Ishikawa (cell line): ENCODE results near the gene CRTC3.

ENCODE experiments used
- CEBPB ChIP-seq: IDR thresholded peaks from 2 replicates; pipeline ENCODE4 v1.6.1; 2012
- CREB1 ChIP-seq: IDR thresholded peaks from 2 replicates; pipeline ENCODE4 v1.6.1; 2012; ENCODE audit warnings: low read depth
- EGR1 ChIP-seq: IDR thresholded peaks from 2 replicates; pipeline ENCODE4 v1.6.1; 2012
- EP300 ChIP-seq: IDR thresholded peaks from 2 replicates; pipeline ENCODE4 v1.6.1; 2012; ENCODE audit warnings: borderline replicate concordance
- FOXM1 ChIP-seq: IDR thresholded peaks from 2 replicates; pipeline ENCODE4 v1.6.1; 2012; ENCODE audit warnings: low read depth, borderline replicate concordance
- NFIC ChIP-seq: IDR thresholded peaks from 2 replicates; pipeline ENCODE4 v1.6.1; 2012
- RAD21 ChIP-seq: IDR thresholded peaks from 2 replicates; pipeline ENCODE4 v1.6.1; 2012; ENCODE audit warnings: low read depth
- TAF1 ChIP-seq: IDR thresholded peaks from 2 replicates; pipeline ENCODE4 v1.6.1; 2012; ENCODE audit warnings: low read depth, mild to moderate bottlenecking
- TCF12 ChIP-seq: IDR thresholded peaks from 2 replicates; pipeline ENCODE4 v1.6.1; 2012; ENCODE audit warnings: low read depth
- TEAD4 ChIP-seq: IDR thresholded peaks from 2 replicates; pipeline ENCODE4 v1.6.1; 2012
- YY1 ChIP-seq: IDR thresholded peaks from 2 replicates; pipeline ENCODE4 v1.6.1; 2012; ENCODE audit warnings: low read depth
- ZBTB7A ChIP-seq: IDR thresholded peaks from 2 replicates; pipeline ENCODE4 v1.6.1; 2012; ENCODE audit warnings: low read depth
- TF ChIP-seq, protein P1 (sequence below): IDR thresholded peaks from 2 replicates; pipeline ENCODE4 v1.6.1; 2012
- TF ChIP-seq, protein P2 (sequence below): IDR thresholded peaks from 2 replicates; pipeline ENCODE4 v1.6.1; 2012
- TF ChIP-seq, protein P3 (sequence below): IDR thresholded peaks from 2 replicates; pipeline ENCODE4 v1.6.1; 2012; ENCODE audit warnings: low read depth, mild to moderate bottlenecking

CRTC3 gene

DNA sequence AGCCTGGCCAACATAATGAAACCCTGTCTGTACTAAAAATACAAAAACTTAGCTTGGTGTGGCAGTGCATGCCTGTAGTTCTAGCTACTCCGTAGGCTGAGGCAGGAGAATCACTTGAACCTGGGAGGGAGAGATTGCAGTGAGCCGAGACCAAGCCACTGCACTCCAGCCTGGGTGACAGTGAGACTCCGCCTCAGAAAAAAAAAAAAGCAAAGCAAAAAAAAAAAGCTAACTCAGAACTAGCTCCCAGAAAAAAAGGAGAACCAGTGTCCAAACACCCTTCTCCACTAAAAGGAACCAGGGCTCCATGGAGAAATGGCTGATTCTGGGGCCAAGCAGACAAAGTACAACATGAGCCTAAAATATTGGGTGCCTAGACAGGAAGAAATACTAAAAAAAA lies 16.7 kb upstream of the CRTC3 start:
- TF ChIP-seq TCF12 (no peak), TAF1 (no peak), EP300 (no peak), CREB1 (no peak), RAD21 (no peak), CEBPB (no peak), YY1 (no peak), EGR1 (no peak), NFIC (no peak), TEAD4 (no peak)
- TF ChIP-seq, protein P1, sequence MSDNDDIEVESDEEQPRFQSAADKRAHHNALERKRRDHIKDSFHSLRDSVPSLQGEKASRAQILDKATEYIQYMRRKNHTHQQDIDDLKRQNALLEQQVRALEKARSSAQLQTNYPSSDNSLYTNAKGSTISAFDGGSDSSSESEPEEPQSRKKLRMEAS, result no peak
- TF ChIP-seq, protein P2, sequence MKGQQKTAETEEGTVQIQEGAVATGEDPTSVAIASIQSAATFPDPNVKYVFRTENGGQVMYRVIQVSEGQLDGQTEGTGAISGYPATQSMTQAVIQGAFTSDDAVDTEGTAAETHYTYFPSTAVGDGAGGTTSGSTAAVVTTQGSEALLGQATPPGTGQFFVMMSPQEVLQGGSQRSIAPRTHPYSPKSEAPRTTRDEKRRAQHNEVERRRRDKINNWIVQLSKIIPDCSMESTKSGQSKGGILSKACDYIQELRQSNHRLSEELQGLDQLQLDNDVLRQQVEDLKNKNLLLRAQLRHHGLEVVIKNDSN, result no peak
- TF ChIP-seq, protein P3, sequence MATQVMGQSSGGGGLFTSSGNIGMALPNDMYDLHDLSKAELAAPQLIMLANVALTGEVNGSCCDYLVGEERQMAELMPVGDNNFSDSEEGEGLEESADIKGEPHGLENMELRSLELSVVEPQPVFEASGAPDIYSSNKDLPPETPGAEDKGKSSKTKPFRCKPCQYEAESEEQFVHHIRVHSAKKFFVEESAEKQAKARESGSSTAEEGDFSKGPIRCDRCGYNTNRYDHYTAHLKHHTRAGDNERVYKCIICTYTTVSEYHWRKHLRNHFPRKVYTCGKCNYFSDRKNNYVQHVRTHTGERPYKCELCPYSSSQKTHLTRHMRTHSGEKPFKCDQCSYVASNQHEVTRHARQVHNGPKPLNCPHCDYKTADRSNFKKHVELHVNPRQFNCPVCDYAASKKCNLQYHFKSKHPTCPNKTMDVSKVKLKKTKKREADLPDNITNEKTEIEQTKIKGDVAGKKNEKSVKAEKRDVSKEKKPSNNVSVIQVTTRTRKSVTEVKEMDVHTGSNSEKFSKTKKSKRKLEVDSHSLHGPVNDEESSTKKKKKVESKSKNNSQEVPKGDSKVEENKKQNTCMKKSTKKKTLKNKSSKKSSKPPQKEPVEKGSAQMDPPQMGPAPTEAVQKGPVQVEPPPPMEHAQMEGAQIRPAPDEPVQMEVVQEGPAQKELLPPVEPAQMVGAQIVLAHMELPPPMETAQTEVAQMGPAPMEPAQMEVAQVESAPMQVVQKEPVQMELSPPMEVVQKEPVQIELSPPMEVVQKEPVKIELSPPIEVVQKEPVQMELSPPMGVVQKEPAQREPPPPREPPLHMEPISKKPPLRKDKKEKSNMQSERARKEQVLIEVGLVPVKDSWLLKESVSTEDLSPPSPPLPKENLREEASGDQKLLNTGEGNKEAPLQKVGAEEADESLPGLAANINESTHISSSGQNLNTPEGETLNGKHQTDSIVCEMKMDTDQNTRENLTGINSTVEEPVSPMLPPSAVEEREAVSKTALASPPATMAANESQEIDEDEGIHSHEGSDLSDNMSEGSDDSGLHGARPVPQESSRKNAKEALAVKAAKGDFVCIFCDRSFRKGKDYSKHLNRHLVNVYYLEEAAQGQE, result no peak

DNA sequence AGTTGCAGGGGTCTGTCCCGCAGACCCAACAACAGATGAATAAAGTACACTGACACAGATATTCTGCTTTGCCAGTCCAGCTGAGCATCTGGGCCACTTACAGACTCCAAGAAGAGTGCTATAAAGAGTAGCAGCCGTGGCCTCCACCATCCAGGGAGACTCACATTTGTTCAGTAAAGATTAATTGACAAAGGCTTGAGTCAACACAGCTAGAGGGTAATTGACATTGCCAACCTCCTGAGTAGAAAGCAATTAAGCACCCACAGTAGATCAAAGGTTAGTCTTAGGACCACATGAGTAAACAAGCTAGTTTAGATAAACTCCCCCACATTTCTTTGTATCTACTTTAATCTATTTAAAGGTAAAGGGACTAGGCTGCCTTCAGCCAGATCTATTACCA lies 16.3 kb upstream of the CRTC3 start:
- no peak for TF ChIP-seq EP300
- TF ChIP-seq CREB1, result no peak
- no peak for TF ChIP-seq YY1
- no peak for TF ChIP-seq FOXM1
- TF ChIP-seq EGR1, result no peak
- no peak for TF ChIP-seq NFIC
- no peak for TF ChIP-seq RAD21
- no peak for TF ChIP-seq TAF1
- TF ChIP-seq CEBPB, result no peak
- TF ChIP-seq, protein P1, result no peak
- no peak for TF ChIP-seq TEAD4
- TF ChIP-seq, protein P3, result no peak
- TF ChIP-seq, protein P2, result no peak
- TF ChIP-seq TCF12, result no peak
- no peak for TF ChIP-seq ZBTB7A

DNA sequence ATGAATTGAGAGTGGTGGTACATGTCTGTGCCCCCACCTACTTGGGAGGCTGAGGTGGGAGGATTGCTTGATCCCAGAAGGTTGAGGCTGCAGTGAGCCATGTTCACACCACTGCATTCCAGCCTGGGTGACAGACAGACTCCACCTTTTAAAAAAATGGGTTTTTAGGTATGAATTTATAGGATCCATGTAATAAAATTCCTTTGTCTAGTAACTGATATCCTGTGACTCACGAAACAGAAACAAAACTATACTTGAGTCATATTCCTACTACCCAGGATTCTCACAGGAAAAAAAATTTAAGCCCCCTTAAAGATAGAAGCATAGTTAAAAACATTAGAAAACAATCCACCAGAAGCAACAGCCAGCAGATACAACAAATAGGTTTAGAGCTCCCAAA lies 10.0 kb upstream of the CRTC3 start:
- TF ChIP-seq ZBTB7A (no peak), TEAD4 (no peak), CEBPB (no peak), EGR1 (no peak), CREB1 (no peak), NFIC (no peak), RAD21 (no peak), EP300 (no peak), FOXM1 (no peak), TAF1 (no peak), TCF12 (no peak), YY1 (no peak)
- TF ChIP-seq, protein P1, result no peak
- TF ChIP-seq, protein P3, result no peak
- TF ChIP-seq, protein P2, result no peak

DNA sequence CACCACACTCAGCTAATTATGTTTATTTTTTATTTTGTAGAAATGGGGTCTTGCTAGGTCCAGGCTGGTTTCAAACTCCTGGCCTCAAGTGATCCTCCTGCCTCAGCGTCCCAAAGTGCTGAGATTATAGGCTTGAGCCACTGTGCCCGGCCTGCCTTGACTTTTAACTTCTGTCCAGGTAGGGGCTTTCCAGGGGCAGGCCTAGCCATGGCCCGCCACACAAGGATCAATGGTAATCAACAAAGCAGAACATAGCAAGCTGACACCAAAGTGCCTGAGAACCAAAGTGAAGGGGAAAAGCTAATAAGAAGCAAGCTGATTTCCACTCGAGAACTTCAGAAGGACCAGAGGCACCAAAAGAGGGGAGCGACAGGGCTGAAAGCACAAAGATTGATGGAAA lies 9.4 kb upstream of the CRTC3 start:
- no peak for TF ChIP-seq TEAD4
- no peak for TF ChIP-seq CEBPB
- TF ChIP-seq, protein P1, result no peak
